ENCODE measurements around the gene PTX4. TPM values are rescaled to one million over a fixed set of nuclear protein-coding genes. Genes with fewer than 3 reads are reported as not detected.

Gene PTX4
- total RNA-seq, 1 donor from 2014 or later: 1.0 TPM

GRCh38 chr16:1501630-1502029 lies 12.9 kb upstream of the PTX4 start:
- Histone ChIP-seq H3K27ac (ENCODE audit: low read depth, low read length) (no peak overlapping the region), H3K4me3 (ENCODE audit: low read length in 3 of 3) (no peak overlapping the region), H3K9me3 (ENCODE audit: control insufficient read depth in 3 of 3, low read length in 3 of 3) (no peaks in the 10 kb centered on the region), H3K27me3 (ENCODE audit: control insufficient read depth in 3 of 3, insufficient read depth in 3 of 3, low read length in 3 of 3) (no peaks in the 10 kb centered on the region), H3K9ac (ENCODE audit: low read depth in 1 of 3, low read length in 3 of 3) (no peak overlapping the region), H3K4me1 (ENCODE audit: control insufficient read depth in 3 of 3, insufficient read depth in 3 of 3, low read length in 3 of 3) (no peaks in the 10 kb centered on the region), H3K36me3 (ENCODE audit: control insufficient read depth in 3 of 3, insufficient read depth in 3 of 3, low read length in 3 of 3) (peaks cover 46 to 64% (median 63%) of the 10 kb centered on the region in 3 donors)

GRCh38 chr16:1500465-1501150 lies 11.9 kb upstream of the PTX4 start:
- no peak overlapping the region for H3K9ac ChIP-seq (ENCODE audit: low read depth in 1 of 3, low read length in 3 of 3)
- H3K4me1 ChIP-seq (ENCODE audit: control insufficient read depth in 3 of 3, insufficient read depth in 3 of 3, low read length in 3 of 3): no peaks in the 10 kb centered on the region
- H3K4me3 ChIP-seq (ENCODE audit: low read length in 3 of 3): no peak overlapping the region
- no peaks in the 10 kb centered on the region for H3K27me3 ChIP-seq (ENCODE audit: control insufficient read depth in 3 of 3, insufficient read depth in 3 of 3, low read length in 3 of 3)
- H3K27ac ChIP-seq (ENCODE audit: low read depth, low read length): no peak overlapping the region
- H3K36me3 ChIP-seq (ENCODE audit: control insufficient read depth in 3 of 3, insufficient read depth in 3 of 3, low read length in 3 of 3): peaks cover 45 to 63% (median 63%) of the 10 kb centered on the region in 3 donors
- H3K9me3 ChIP-seq (ENCODE audit: control insufficient read depth in 3 of 3, low read length in 3 of 3): no peaks in the 10 kb centered on the region

- Histone ChIP-seq H3K4me1 (ENCODE audit: control insufficient read depth in 3 of 3, insufficient read depth in 3 of 3, low read length in 3 of 3) (peaks cover 1 to 4% (median 2%) of the 10 kb centered on the region in 3 donors), H3K4me3 (ENCODE audit: low read length in 3 of 3) (no peak overlapping the region), H3K27ac (ENCODE audit: low read depth, low read length) (no peak overlapping the region), H3K27me3 (ENCODE audit: control insufficient read depth in 3 of 3, insufficient read depth in 3 of 3, low read length in 3 of 3) (no peaks in the 10 kb centered on the region), H3K36me3 (ENCODE audit: control insufficient read depth in 3 of 3, insufficient read depth in 3 of 3, low read length in 3 of 3) (peaks cover 50 to 67% (median 66%) of the 10 kb centered on the region in 3 donors), H3K9me3 (ENCODE audit: control insufficient read depth in 3 of 3, low read length in 3 of 3) (no peaks in the 10 kb centered on the region), H3K9ac (ENCODE audit: low read depth in 1 of 3, low read length in 3 of 3) (no peak overlapping the region)
These were observed 11.2 kb upstream of the PTX4 start for GRCh38 chr16:1499756-1500464.

- peaks cover 53 to 75% (median 71%) of the 10 kb centered on the region in 3 donors for H3K36me3 ChIP-seq (ENCODE audit: control insufficient read depth in 3 of 3, insufficient read depth in 3 of 3, low read length in 3 of 3)
- H3K4me3 ChIP-seq (ENCODE audit: low read length in 3 of 3): no peak overlapping the region
These were observed 10.3 kb upstream of the PTX4 start for GRCh38 chr16:1498899-1499676.

GRCh38 chr16:1497014-1497598 lies 8.4 kb upstream of the PTX4 start:
- Histone ChIP-seq H3K9ac (ENCODE audit: low read depth in 1 of 3, low read length in 3 of 3) (no peak overlapping the region), H3K9me3 (ENCODE audit: control insufficient read depth in 3 of 3, low read length in 3 of 3) (no peaks in the 10 kb centered on the region), H3K27ac (ENCODE audit: low read depth, low read length) (no peak overlapping the region), H3K4me3 (ENCODE audit: low read length in 3 of 3) (no peak overlapping the region), H3K4me1 (ENCODE audit: control insufficient read depth in 3 of 3, insufficient read depth in 3 of 3, low read length in 3 of 3) (peaks cover 20 to 22% (median 22%) of the 10 kb centered on the region in 3 donors), H3K36me3 (ENCODE audit: control insufficient read depth in 3 of 3, insufficient read depth in 3 of 3, low read length in 3 of 3) (peaks cover 43 to 59% (median 58%) of the 10 kb centered on the region in 3 donors), H3K27me3 (ENCODE audit: control insufficient read depth in 3 of 3, insufficient read depth in 3 of 3, low read length in 3 of 3) (no peaks in the 10 kb centered on the region)

More at GRCh38 chr16:1498899-1499676, 10.3 kb upstream of the PTX4 start:
- no peaks in the 10 kb centered on the region for H3K27me3 ChIP-seq (ENCODE audit: control insufficient read depth in 3 of 3, insufficient read depth in 3 of 3, low read length in 3 of 3)
- H3K27ac ChIP-seq (ENCODE audit: low read depth, low read length): no peak overlapping the region
- H3K9ac ChIP-seq (ENCODE audit: low read depth in 1 of 3, low read length in 3 of 3): no peak overlapping the region
- peaks cover 9 to 12% (median 10%) of the 10 kb centered on the region in 3 donors for H3K4me1 ChIP-seq (ENCODE audit: control insufficient read depth in 3 of 3, insufficient read depth in 3 of 3, low read length in 3 of 3)
- no peaks in the 10 kb centered on the region for H3K9me3 ChIP-seq (ENCODE audit: control insufficient read depth in 3 of 3, low read length in 3 of 3)

- Histone ChIP-seq H3K4me3 (ENCODE audit: low read length in 3 of 3) (no peak overlapping the region), H3K27ac (ENCODE audit: low read depth, low read length) (no peak overlapping the region), H3K36me3 (ENCODE audit: control insufficient read depth in 3 of 3, insufficient read depth in 3 of 3, low read length in 3 of 3) (peaks cover 37 to 52% (median 51%) of the 10 kb centered on the region in 3 donors), H3K4me1 (ENCODE audit: control insufficient read depth in 3 of 3, insufficient read depth in 3 of 3, low read length in 3 of 3) (peaks cover 20 to 22% (median 22%) of the 10 kb centered on the region in 3 donors), H3K9me3 (ENCODE audit: control insufficient read depth in 3 of 3, low read length in 3 of 3) (no peaks in the 10 kb centered on the region), H3K9ac (ENCODE audit: low read depth in 1 of 3, low read length in 3 of 3) (no peak overlapping the region), H3K27me3 (ENCODE audit: control insufficient read depth in 3 of 3, insufficient read depth in 3 of 3, low read length in 3 of 3) (no peaks in the 10 kb centered on the region)
These were observed 7.7 kb upstream of the PTX4 start for GRCh38 chr16:1496464-1496863.

GRCh38 chr16:1495889-1496262 lies 7.1 kb upstream of the PTX4 start:
- H3K36me3 ChIP-seq (ENCODE audit: control insufficient read depth in 3 of 3, insufficient read depth in 3 of 3, low read length in 3 of 3): peaks cover 34 to 48% (median 47%) of the 10 kb centered on the region in 3 donors
- peaks cover 20 to 22% (median 22%) of the 10 kb centered on the region in 3 donors for H3K4me1 ChIP-seq (ENCODE audit: control insufficient read depth in 3 of 3, insufficient read depth in 3 of 3, low read length in 3 of 3)
- no peak overlapping the region for H3K4me3 ChIP-seq (ENCODE audit: low read length in 3 of 3)
- no peak overlapping the region for H3K9ac ChIP-seq (ENCODE audit: low read depth in 1 of 3, low read length in 3 of 3)
- no peaks in the 10 kb centered on the region for H3K27me3 ChIP-seq (ENCODE audit: control insufficient read depth in 3 of 3, insufficient read depth in 3 of 3, low read length in 3 of 3)
- H3K9me3 ChIP-seq (ENCODE audit: control insufficient read depth in 3 of 3, low read length in 3 of 3): no peaks in the 10 kb centered on the region
- no peak overlapping the region for H3K27ac ChIP-seq (ENCODE audit: low read depth, low read length)

- Histone ChIP-seq H3K27ac (ENCODE audit: low read depth, low read length) (no peak overlapping the region), H3K36me3 (ENCODE audit: control insufficient read depth in 3 of 3, insufficient read depth in 3 of 3, low read length in 3 of 3) (peaks cover 34 to 44% (median 43%) of the 10 kb centered on the region in 3 donors)
These were observed 6.6 kb upstream of the PTX4 start for GRCh38 chr16:1495211-1495888.

GRCh38 chr16:1494711-1495110 lies 6.0 kb upstream of the PTX4 start:
- H3K36me3 ChIP-seq (ENCODE audit: control insufficient read depth in 3 of 3, insufficient read depth in 3 of 3, low read length in 3 of 3): peaks cover 30 to 38% (median 37%) of the 10 kb centered on the region in 3 donors
- H3K9ac ChIP-seq (ENCODE audit: low read depth in 1 of 3, low read length in 3 of 3): peak overlapping the region in 1 of 3 donors; percentile 45
- no peaks in the 10 kb centered on the region for H3K9me3 ChIP-seq (ENCODE audit: control insufficient read depth in 3 of 3, low read length in 3 of 3)
- H3K4me3 ChIP-seq (ENCODE audit: low read length in 3 of 3): peak overlapping the region in 1 of 3 donors; percentile 78
- H3K4me1 ChIP-seq (ENCODE audit: control insufficient read depth in 3 of 3, insufficient read depth in 3 of 3, low read length in 3 of 3): peaks cover 20 to 22% (median 22%) of the 10 kb centered on the region in 3 donors
- H3K27ac ChIP-seq (ENCODE audit: low read depth, low read length): no peak overlapping the region
- no peaks in the 10 kb centered on the region for H3K27me3 ChIP-seq (ENCODE audit: control insufficient read depth in 3 of 3, insufficient read depth in 3 of 3, low read length in 3 of 3)

More at GRCh38 chr16:1495211-1495888, 6.6 kb upstream of the PTX4 start:
- peaks cover 20 to 22% (median 22%) of the 10 kb centered on the region in 3 donors for H3K4me1 ChIP-seq (ENCODE audit: control insufficient read depth in 3 of 3, insufficient read depth in 3 of 3, low read length in 3 of 3)
- H3K27me3 ChIP-seq (ENCODE audit: control insufficient read depth in 3 of 3, insufficient read depth in 3 of 3, low read length in 3 of 3): no peaks in the 10 kb centered on the region
- no peak overlapping the region for H3K4me3 ChIP-seq (ENCODE audit: low read length in 3 of 3)
- H3K9me3 ChIP-seq (ENCODE audit: control insufficient read depth in 3 of 3, low read length in 3 of 3): no peaks in the 10 kb centered on the region
- no peak overlapping the region for H3K9ac ChIP-seq (ENCODE audit: low read depth in 1 of 3, low read length in 3 of 3)

Measured in skeletal muscle tissue (tissue), 4 donors.